ENCODE data around the gene YY1. TPM values are rescaled to one million over a fixed set of nuclear protein-coding genes. Genes with fewer than 3 reads are reported as not detected.

The YY1 gene
- total RNA-seq, 1 experiment from 2014 or later = 73.3 TPM

DNA sequence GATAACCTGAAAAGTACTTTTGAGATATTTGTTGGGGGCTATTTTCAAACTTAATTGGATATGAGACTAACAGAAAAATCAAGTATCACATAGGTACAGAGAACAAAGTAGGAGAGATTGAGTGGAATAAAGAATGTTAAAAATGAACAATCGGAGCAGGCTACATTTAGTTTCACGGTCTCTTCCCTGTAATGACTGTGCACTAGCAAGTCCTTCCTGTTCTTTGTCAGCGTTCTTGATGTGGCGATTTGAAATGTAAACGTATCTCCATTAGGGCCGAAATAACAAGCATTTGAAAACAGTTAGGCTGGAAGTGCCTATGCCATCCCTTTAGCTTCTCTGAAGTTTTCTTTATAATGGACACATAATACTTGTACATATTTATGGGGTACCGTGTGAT lies 36.3 kb downstream of the YY1 start:
- TF ChIP-seq, protein P1, sequence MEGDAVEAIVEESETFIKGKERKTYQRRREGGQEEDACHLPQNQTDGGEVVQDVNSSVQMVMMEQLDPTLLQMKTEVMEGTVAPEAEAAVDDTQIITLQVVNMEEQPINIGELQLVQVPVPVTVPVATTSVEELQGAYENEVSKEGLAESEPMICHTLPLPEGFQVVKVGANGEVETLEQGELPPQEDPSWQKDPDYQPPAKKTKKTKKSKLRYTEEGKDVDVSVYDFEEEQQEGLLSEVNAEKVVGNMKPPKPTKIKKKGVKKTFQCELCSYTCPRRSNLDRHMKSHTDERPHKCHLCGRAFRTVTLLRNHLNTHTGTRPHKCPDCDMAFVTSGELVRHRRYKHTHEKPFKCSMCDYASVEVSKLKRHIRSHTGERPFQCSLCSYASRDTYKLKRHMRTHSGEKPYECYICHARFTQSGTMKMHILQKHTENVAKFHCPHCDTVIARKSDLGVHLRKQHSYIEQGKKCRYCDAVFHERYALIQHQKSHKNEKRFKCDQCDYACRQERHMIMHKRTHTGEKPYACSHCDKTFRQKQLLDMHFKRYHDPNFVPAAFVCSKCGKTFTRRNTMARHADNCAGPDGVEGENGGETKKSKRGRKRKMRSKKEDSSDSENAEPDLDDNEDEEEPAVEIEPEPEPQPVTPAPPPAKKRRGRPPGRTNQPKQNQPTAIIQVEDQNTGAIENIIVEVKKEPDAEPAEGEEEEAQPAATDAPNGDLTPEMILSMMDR (IDR thresholded peaks at IDR 0.05; ENCODE audit: unreplicated experiment) = no peak
- intact Hi-C loops (cut with micrococcal nuclease) = no loop called here
- no peak overlapping the region for H3K27ac Mint-ChIP-seq (ENCODE audit: low read depth, unreplicated experiment)
- peaks cover 18% of the 10 kb centered on the region for H3K36me3 Mint-ChIP-seq (ENCODE audit: insufficient read depth, unreplicated experiment)
- no peaks in the 10 kb centered on the region for H3K9me3 Mint-ChIP-seq (ENCODE audit: unreplicated experiment)
- no peaks in the 10 kb centered on the region for H3K27me3 Mint-ChIP-seq (ENCODE audit: insufficient read depth, unreplicated experiment)
- H3K4me3 Mint-ChIP-seq (ENCODE audit: unreplicated experiment) = no peak overlapping the region
- POLR2A ChIA-PET = interaction anchor here (1.0 kb wide), 1 partner anchor 102 kb away, joined by 3 read pairs; no protein-coding TSS in a partner anchor
- peaks cover 10% of the 10 kb centered on the region for H3K4me1 Mint-ChIP-seq (ENCODE audit: insufficient read depth, unreplicated experiment)
- BruUV-seq (replicated peaks) = no TSS peak
- no peak for DNase-seq (ENCODE audit: unreplicated experiment)
- CTCF ChIA-PET = no interaction called here

DNA sequence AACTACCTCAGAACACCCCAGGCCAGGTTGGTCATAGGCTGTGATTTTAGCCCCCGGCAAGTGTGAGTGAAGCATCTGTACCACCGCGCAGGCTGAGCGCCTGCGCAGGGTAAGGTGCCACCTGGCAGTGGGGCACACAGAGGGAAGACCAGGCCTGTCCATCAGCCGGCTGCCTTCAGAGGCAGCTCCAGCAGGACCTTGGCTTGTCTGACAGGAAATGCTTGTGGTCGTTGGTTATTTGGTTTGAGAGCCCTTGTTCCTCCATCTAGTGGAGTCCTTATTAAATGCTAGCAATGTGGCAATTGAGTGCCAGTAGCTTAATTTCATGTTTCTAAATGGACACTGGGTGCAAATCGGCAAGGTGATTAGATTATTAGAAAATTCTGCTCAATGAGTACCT lies 39.8 kb downstream of the YY1 start:
- H3K27ac Mint-ChIP-seq (ENCODE audit: low read depth, unreplicated experiment) = no peak overlapping the region
- peak; percentile 51 for DNase-seq (ENCODE audit: unreplicated experiment)
- H3K4me3 Mint-ChIP-seq (ENCODE audit: unreplicated experiment) = no peak overlapping the region
- TF ChIP-seq, protein P1 (IDR thresholded peaks at IDR 0.05; ENCODE audit: unreplicated experiment) = no peak
- intact Hi-C loops (cut with micrococcal nuclease) = no loop called here
- peaks cover 39% of the 10 kb centered on the region for H3K36me3 Mint-ChIP-seq (ENCODE audit: insufficient read depth, unreplicated experiment)
- H3K27me3 Mint-ChIP-seq (ENCODE audit: insufficient read depth, unreplicated experiment) = no peaks in the 10 kb centered on the region
- no TSS peak for BruUV-seq (replicated peaks)
- ChIA-PET CTCF (interaction anchor here (0.6 to 1.8 kb wide), 4 partner anchors 21 to 107 kb away, joined by 3 to 6 read pairs (median 4); no protein-coding TSS in a partner anchor), POLR2A (interaction anchor here (0.6 to 0.9 kb wide), 4 partner anchors 21 to 99 kb away, joined by 3 read pairs; no protein-coding TSS in a partner anchor)
- H3K4me1 Mint-ChIP-seq (ENCODE audit: insufficient read depth, unreplicated experiment) = peaks cover 29% of the 10 kb centered on the region
- no peaks in the 10 kb centered on the region for H3K9me3 Mint-ChIP-seq (ENCODE audit: unreplicated experiment)

DNA sequence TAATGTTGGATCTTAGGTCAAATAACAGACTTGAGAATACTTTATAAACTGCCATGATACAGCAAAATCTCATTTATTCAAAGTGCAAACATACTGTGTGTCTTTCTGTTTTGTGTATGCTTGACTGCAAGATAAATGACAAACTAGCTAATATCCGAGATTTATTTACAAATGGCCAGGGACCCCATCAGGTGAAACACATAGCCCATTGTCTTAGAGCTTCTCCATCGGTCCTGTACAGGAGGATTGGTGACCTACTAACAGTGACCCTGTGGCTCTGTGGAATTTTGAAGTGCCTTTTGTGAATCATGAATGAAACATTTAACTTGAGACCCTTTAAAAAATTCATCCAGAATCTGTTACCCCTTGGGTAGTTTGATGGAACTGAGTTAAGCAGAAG lies 40.2 kb downstream of the YY1 start:
- H3K4me1 Mint-ChIP-seq (ENCODE audit: insufficient read depth, unreplicated experiment) = peaks cover 29% of the 10 kb centered on the region

DNA sequence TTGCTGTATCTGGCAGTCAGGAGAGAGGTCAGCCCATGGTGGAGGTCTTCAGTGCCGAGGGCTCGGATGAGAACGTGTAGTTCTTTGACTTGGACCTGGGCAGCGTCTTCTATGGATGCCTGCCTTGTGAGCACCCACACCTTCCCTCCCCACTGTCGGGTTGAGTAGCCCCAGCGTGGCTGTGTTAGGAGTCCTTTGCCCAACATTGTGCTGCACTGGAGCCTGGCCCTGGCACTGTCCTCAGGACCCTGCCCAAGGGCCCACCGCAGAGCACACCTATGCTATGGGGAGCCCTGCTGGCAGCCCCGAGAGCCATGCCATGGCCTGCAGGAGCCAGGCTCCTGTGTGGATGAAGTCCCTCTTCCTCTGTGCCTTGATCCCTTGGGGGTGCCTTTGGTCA lies 40.6 kb downstream of the YY1 start:
- CTCF ChIA-PET = interaction anchor here (0.9 to 1.8 kb wide), 3 partner anchors 22 to 98 kb away, joined by 3 to 6 read pairs (median 3); no protein-coding TSS in a partner anchor
- intact Hi-C loops (cut with micrococcal nuclease) = no loop called here

More for the DNA sequence above, 40.2 kb downstream of the YY1 start:
- TF ChIP-seq, protein P1 (IDR thresholded peaks at IDR 0.05; ENCODE audit: unreplicated experiment) = no peak
- H3K36me3 Mint-ChIP-seq (ENCODE audit: insufficient read depth, unreplicated experiment) = peaks cover 39% of the 10 kb centered on the region
- H3K4me3 Mint-ChIP-seq (ENCODE audit: unreplicated experiment) = no peak overlapping the region
- intact Hi-C loops (cut with micrococcal nuclease) = no loop called here
- DNase-seq (ENCODE audit: unreplicated experiment) = no peak
- no peak overlapping the region for H3K27ac Mint-ChIP-seq (ENCODE audit: low read depth, unreplicated experiment)
- no TSS peak for BruUV-seq (replicated peaks)
- H3K9me3 Mint-ChIP-seq (ENCODE audit: unreplicated experiment) = no peaks in the 10 kb centered on the region
- CTCF ChIA-PET = interaction anchor here (0.6 to 1.8 kb wide), 4 partner anchors 21 to 106 kb away, joined by 3 to 6 read pairs (median 4); no protein-coding TSS in a partner anchor
- POLR2A ChIA-PET = interaction anchor here (0.7 to 0.9 kb wide), 3 partner anchors 22 to 99 kb away, joined by 3 read pairs; no protein-coding TSS in a partner anchor
- H3K27me3 Mint-ChIP-seq (ENCODE audit: insufficient read depth, unreplicated experiment) = no peaks in the 10 kb centered on the region

More for the DNA sequence above, 40.6 kb downstream of the YY1 start:
- no peaks in the 10 kb centered on the region for H3K27me3 Mint-ChIP-seq (ENCODE audit: insufficient read depth, unreplicated experiment)
- peak overlapping the region; percentile 57 for H3K27ac Mint-ChIP-seq (ENCODE audit: low read depth, unreplicated experiment)
- no peaks in the 10 kb centered on the region for H3K9me3 Mint-ChIP-seq (ENCODE audit: unreplicated experiment)
- H3K4me1 Mint-ChIP-seq (ENCODE audit: insufficient read depth, unreplicated experiment) = peaks cover 25% of the 10 kb centered on the region
- POLR2A ChIA-PET = interaction anchor here (0.7 kb wide), 1 partner anchor 22 kb away, joined by 3 read pairs; no protein-coding TSS in a partner anchor
- no peak overlapping the region for H3K4me3 Mint-ChIP-seq (ENCODE audit: unreplicated experiment)
- BruUV-seq (replicated peaks) = no TSS peak
- TF ChIP-seq, protein P1 (IDR thresholded peaks at IDR 0.05; ENCODE audit: unreplicated experiment) = no peak
- peaks cover 41% of the 10 kb centered on the region for H3K36me3 Mint-ChIP-seq (ENCODE audit: insufficient read depth, unreplicated experiment)
- no peak for DNase-seq (ENCODE audit: unreplicated experiment)

Data from MCF 10A (cell line).